Fibroblast of villous mesenchyme (primary cell): ENCODE data around the gene ENTPD2. TPM values are rescaled to one million over a fixed set of nuclear protein-coding genes. Genes with fewer than 3 reads are reported as not detected.

Source experiments
- DNase-seq: peaks from one replicate; pipeline ENCODE4 v3.0.0-alpha.2; 2010; ENCODE audit warnings: low read depth
- H3K4me3 ChIP-seq: 2 replicates; pipeline ENCODE4 v1.5.1; 2011; ENCODE audit warnings: low read depth, mild to moderate bottlenecking, low read length
- total RNA-seq: library from RNA; depleted of rRNA; stranded (reverse); fragments of >200 nt; gene quantifications from 2 replicates; pipeline ENCODE4 v1.2.3, GENCODE V29; 2012
- TF ChIP-seq, protein P1 (sequence below): IDR thresholded peaks from 2 replicates; pipeline ENCODE4 v1.5.1; 2012; ENCODE audit warnings: low read depth, mild to moderate bottlenecking, low read length; ENCODE audit not compliant: insufficient read depth

Gene ENTPD2
- total RNA-seq, 1 donor: not detected

DNA sequence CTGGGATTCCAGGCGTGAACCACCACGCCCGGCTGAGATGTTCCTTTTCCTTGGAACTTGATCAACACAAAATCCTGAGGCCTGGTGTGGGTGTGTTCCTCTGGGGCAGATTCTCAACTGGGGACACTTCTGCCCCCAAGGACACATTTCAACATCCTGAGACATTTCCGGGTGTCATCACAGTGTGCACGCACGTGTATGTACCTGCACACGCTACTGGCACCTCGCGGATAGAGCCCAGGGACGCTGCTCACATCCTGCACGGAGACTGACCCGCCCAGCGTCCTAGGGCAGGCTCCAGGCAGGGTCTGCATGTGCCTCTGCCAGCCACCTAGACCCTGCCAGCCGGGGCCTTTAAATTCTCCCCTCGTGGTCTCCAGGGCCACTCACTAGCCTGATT, 8.5 kb upstream of the ENTPD2 start:
- TF ChIP-seq, protein P1, sequence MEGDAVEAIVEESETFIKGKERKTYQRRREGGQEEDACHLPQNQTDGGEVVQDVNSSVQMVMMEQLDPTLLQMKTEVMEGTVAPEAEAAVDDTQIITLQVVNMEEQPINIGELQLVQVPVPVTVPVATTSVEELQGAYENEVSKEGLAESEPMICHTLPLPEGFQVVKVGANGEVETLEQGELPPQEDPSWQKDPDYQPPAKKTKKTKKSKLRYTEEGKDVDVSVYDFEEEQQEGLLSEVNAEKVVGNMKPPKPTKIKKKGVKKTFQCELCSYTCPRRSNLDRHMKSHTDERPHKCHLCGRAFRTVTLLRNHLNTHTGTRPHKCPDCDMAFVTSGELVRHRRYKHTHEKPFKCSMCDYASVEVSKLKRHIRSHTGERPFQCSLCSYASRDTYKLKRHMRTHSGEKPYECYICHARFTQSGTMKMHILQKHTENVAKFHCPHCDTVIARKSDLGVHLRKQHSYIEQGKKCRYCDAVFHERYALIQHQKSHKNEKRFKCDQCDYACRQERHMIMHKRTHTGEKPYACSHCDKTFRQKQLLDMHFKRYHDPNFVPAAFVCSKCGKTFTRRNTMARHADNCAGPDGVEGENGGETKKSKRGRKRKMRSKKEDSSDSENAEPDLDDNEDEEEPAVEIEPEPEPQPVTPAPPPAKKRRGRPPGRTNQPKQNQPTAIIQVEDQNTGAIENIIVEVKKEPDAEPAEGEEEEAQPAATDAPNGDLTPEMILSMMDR: no peak
- no peak overlapping the region for H3K4me3 ChIP-seq
- no peak for DNase-seq

DNA sequence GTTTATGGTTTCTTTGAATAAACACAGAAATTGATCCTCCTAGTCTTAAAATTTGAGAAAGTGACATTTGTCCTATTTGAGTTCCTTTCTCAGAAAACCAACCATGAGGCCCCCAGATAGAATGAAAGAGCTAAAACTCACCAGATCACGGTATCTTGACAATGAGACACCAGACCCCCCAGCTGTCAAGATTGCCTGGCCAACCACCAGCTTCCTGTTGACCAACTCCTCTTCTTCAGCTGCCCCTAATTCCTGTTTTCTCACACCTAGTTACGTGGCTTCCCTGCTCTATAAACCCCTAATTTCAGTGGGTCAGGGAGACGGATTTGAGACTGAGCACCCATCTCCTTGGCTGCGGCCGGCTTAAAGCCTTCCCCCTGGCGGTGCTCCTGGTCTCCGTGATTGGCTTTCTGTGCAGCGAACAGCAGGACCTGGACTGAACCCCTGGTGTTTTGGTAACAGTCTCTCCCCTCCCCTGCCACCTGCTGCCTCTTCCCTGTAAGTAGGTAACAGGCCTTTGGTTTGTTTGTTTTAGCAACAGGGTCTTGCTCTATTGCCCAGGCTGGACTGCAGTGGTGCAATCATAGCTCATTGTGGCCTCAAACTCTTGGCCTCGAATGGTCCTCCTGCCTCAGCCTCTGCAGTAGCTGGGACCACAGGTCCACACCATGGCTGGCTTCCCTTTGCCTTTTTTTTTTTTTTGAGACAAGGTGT, 4.8 kb upstream of the ENTPD2 start:
- no peak overlapping the region for H3K4me3 ChIP-seq
- TF ChIP-seq, protein P1: no peak
- no peak for DNase-seq

DNA sequence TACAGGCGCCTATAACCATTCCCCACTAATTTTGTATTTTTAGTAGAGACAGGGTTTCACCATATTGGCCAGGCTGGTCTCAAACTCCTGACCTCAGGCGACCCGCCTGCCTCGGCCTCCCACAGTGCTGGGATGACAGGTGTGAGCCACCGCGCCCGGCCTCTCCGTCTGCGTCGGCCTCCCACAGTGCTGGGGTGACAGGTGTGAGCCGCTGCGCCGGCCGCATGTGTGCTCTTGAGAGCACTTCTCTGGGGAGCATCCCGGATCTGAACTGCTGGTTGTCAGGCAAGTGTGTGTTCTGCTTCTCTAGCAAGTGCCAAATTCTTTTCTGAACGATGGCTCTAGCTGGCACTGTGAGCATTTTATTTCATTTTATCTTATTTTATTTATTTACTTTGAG, 3.7 kb upstream of the ENTPD2 start:
- no peak for DNase-seq

DNA sequence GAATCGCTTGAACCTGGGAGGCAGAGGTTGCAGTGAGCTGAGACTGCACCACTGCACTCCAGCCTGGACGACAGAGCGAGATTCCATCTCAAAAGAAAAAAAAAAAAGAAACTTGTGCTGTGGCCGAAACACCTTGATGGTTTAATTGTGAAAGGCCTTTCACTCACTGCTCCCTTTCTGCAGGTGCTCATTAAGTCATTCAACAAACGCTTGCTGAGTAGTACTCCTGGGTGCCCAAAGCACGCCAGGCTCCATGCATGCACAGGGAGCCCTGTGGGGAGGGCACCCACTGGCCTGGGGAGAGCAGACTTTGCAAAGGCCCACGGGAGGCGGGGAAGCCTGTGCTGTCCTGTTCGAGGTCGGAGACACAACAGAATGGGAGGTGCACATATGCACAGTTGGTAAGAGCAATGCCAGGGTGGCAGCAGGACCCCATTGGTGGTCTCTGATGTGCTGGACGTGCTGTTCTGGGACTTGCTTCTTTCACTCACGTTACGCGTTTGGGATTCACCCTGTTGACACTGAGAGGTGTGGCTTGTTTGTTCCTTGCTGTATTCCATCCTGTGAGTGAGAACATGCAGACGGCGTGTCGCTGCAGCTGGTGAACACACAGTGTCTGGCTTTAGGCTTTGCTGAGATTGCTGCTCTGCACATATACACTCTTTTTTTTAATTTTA, 3.0 kb upstream of the ENTPD2 start:
- no peak for DNase-seq
- TF ChIP-seq, protein P1: no peak

More for the DNA sequence above, 3.7 kb upstream of the ENTPD2 start:
- TF ChIP-seq, protein P1: no peak
- H3K4me3 ChIP-seq: no peak overlapping the region

DNA sequence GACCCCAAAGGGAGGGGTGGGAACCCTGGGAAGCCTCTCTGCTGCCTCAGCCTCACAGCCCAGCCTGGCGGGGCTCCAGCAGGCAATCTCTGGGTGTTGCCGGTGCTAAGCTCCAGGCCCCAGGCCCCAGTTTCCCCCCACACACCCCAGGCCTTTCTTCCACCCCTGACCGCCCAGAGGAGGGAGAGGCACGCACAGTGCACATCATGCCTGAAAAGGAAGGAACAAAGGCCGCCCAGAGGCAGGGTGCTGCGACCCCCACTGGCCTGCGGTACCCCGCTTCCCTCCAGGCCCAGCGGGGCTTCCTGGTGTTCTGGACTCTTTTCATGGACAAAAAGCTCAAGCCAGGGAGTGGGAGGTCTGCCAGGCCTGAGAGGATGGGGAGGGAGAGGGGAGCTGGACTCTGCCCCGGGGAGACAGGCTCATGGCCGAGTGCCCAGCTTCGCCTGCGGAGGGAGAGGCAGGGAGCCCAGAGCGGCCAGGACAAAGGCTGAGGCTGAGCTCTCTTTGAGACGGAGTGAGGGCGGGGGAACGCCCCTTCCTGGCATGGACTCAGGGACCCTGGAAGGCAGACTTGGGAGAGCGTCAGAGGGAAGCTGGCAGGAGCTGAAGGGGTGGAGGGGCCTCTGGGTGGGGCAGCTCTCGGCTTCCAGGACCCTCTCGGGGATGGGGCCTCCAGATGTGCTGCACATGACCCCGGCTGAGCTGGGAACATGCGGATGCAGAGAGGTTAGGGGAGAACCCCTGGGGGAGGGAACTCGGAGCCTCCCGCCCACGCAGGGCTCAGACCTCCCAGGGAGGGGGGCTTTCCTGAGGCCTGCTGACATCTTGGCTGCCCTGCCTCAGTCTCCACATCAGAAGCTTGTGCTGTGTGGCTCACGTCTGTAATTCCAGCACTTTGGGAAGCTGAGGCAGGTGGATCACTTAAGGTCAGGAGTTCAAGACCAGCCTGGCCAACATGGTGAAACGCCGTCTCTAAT, 1.8 kb upstream of the ENTPD2 start:
- DNase-seq: peak; percentile 53
- TF ChIP-seq, protein P1: no peak
- no peak overlapping the region for H3K4me3 ChIP-seq

More for the DNA sequence above, 3.0 kb upstream of the ENTPD2 start:
- H3K4me3 ChIP-seq: no peak overlapping the region

DNA sequence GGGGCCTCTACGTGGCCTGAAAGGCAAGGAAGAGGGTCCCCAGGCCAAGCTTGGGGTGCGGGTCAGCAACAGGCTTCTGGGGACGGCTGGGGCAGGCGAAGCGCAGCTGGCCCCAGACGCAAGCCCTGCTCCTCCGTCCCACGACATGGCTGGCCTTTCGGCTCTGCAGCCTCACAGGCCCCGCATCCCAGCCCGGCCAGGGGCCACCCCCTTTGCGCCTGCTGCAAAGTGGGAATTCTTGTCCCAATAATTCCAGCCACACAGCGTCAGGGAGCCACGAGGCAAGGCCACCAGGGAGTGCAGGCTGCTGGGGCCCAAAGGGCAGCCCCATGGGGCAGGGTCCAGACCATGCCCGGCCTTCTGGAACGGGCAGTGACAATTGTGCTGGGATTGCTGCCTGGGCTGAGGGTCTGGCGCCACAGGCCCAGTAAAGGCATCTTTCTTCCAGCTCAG, 1.1 kb upstream of the ENTPD2 start:
- no peak overlapping the region for H3K4me3 ChIP-seq
- TF ChIP-seq, protein P1: no peak
- no peak for DNase-seq
